C4-2B (cell line): ENCODE results near the gene ADRB1.

ENCODE experiments used
- CTCF ChIP-seq: fragments of 450-650 bp; conservative IDR thresholded peaks from 2 replicates; pipeline ENCODE4 v1.5.1; 2017; ENCODE audit warnings: mild to moderate bottlenecking
- ZFX ChIP-seq: fragments of 450-650 bp; IDR thresholded peaks from 2 replicates; pipeline ENCODE4 v1.6.1; 2017

GRCh38 chr10:114027951-114028350, 15.7 kb upstream of the ADRB1 start:
- TF ChIP-seq CTCF (no peak), ZFX (no peak)
